Peyer's patch (tissue), 4 donors: Measurements from ENCODE around the gene SORBS2.

Source experiments
- CTCF ChIP-seq, 6 experiments: fragments of 450-650 bp in 4 of 6; fragments of 200-600 bp in 2 of 6; sonication (generic) in 1 of 6; IDR thresholded peaks; one replicate each; pipeline ENCODE4 v1.5.1; 2017 to 2019; ENCODE audit warnings: antibody characterized with exemption in 6 of 6, mild to moderate bottlenecking in 3 of 6, moderate library complexity in 1 of 6
- POLR2A ChIP-seq, 2 donors: fragments of 450-650 bp; IDR thresholded peaks; one replicate each; pipeline ENCODE4 v1.5.1; 2017; ENCODE audit warnings: antibody characterized with exemption in 2 of 2, mild to moderate bottlenecking in 2 of 2, moderate library complexity in 2 of 2

GRCh38 chr4:185657699-185658098 is 154.3 kb downstream of the SORBS2 start:
- no peak for TF ChIP-seq CTCF (IDR thresholded peaks at IDR 0.05)
- no peak for TF ChIP-seq POLR2A (IDR thresholded peaks at IDR 0.05)
